Activated CD4-positive, alpha-beta T cell treated with anti-CD3 and anti-CD28 coated beads, Interleukin-2, amount 50 U/mL, for 4 hours (primary cell): Measurements from ENCODE around the gene ATP13A1.
"Not testable (repeated sequence)": the region's sequence is repeated elsewhere in the genome, so short reads cannot be mapped to it uniquely, and the experiment has no call there.

Experiments used
- DNase-seq, 2 experiments: peaks; one replicate each; pipeline ENCODE4 v3.0.0-alpha.2; 2020

ATP13A1 gene

GRCh38 chr19:19663256-19664120 is at the start of gene ATP13A1:
Gene ATP13A1, minus strand, starts transcription at chr19:19663676. Its CDS starts 10 bp downstream, at chr19:19663666.
- DNase-seq, result peak; percentile 92 to 95

DNA sequence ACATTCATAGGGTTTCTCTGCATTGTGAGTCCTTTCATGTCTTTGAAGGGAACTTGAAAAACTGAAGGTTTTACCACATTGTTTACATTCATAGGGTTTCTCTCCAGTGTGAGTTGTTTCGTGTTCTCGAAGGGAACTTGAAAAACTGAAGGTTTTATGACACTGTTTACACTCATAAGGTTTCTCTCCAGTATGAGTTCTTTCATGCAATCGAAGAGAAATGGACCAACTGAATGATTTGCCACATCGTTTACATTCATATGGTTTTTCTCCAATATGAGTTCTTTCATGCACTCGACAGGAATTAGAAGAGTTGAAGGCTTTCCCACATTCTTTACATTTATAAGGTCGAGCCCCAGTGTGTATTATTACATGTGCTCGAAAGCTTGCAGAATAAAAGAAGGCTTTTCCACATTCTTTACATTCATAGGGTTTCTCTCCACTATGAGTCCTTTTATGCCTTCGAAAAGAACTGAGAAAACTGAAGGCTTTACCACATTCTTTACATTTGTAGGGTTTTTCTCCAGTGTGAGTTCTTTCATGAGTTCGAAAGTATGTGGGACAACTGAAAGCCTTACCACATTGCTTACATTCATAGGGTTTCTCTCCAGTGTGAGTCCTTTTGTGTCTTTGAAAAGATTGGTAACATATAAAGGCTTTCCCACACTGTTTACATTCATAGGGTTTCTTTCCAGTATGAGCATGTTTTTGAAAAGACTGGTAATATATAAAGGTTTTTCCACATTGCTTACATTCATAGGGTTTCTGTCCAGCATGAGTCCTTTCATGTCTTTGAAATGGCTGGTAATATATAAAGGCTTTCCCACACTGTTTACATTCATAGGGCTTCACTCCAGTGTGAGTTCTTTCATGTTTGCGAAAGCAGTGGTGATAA is 48.7 kb upstream of the ATP13A1 start:
- no peak for DNase-seq

- DNase-seq, result no peak
Measured at GRCh38 chr19:19711306-19711933, 47.9 kb upstream of the ATP13A1 start.

GRCh38 chr19:19710506-19710905 is 47.0 kb upstream of the ATP13A1 start:
- no peak for DNase-seq

DNA sequence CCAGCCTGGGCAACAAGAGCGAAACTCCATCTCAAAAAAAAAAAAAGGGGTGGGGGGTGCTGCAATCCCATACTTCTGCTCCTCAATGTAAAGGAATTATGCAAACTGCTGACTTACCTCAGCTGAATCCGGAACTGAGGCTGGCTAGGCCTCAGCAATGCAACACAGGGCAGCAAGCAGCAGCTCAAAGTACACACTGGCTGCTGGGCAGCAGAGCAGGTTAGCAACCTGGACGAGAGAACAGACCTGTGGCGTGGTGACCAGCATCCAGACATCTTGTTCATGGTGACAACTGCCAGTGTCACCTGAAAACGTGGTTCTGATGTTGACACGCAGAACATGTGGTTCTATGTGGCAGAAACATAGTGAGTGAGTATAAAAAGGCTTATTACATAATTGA is 41.4 kb upstream of the ATP13A1 start:
- no peak for DNase-seq

GRCh38 chr19:19700493-19700892 is 37.0 kb upstream of the ATP13A1 start:
- DNase-seq, result not testable (repeated sequence)

- no peak for DNase-seq
Measured at GRCh38 chr19:19697589-19697988, 34.1 kb upstream of the ATP13A1 start.

GRCh38 chr19:19696386-19696785 is 32.9 kb upstream of the ATP13A1 start:
- DNase-seq, result no peak

DNA sequence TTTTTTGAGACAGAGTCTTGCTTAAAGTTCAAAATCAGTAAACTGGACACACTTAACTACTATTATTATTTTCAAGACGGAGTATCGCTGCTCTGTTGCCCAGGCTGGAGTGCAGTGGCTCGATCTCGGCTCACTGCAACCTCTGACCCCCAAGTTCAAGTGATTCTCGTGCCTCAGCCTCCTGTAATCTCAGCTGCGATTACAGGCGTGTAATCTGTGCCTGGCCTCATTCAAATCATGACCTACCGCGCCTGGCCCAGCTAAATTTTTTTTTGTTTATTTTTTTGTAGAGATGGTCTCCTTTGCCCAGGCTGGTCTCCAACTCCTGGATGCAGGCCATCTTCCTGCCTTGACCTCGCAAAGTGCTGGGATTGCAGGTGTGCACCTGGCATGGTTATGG is 28.2 kb upstream of the ATP13A1 start:
- no peak for DNase-seq

- DNase-seq, result not testable (repeated sequence)
Measured at GRCh38 chr19:19689023-19689422, 25.5 kb upstream of the ATP13A1 start.

GRCh38 chr19:19687090-19687489 is 23.6 kb upstream of the ATP13A1 start:
- DNase-seq, result no peak

DNA sequence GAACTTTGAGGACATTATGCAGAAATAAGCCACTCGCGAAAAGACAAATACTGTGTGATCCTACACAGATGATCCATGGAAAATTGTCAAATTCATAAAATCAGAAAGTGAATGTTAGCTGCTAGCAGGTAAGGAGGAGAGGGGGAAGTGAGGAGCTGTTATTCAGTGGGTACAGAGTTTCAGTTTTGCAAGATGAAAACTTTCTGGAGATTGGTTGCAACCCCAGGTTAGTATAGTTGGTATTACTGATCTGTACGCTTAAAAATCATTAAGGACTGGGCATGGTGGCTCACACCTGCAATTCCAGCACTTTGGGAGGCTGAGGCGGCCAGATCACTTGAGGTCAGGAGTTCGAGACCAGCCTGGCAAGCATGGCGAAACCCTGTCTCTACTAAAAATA is 23.1 kb upstream of the ATP13A1 start:
- DNase-seq, result no peak

GRCh38 chr19:19686119-19686518 is 22.6 kb upstream of the ATP13A1 start:
- DNase-seq, result not testable (repeated sequence)

DNA sequence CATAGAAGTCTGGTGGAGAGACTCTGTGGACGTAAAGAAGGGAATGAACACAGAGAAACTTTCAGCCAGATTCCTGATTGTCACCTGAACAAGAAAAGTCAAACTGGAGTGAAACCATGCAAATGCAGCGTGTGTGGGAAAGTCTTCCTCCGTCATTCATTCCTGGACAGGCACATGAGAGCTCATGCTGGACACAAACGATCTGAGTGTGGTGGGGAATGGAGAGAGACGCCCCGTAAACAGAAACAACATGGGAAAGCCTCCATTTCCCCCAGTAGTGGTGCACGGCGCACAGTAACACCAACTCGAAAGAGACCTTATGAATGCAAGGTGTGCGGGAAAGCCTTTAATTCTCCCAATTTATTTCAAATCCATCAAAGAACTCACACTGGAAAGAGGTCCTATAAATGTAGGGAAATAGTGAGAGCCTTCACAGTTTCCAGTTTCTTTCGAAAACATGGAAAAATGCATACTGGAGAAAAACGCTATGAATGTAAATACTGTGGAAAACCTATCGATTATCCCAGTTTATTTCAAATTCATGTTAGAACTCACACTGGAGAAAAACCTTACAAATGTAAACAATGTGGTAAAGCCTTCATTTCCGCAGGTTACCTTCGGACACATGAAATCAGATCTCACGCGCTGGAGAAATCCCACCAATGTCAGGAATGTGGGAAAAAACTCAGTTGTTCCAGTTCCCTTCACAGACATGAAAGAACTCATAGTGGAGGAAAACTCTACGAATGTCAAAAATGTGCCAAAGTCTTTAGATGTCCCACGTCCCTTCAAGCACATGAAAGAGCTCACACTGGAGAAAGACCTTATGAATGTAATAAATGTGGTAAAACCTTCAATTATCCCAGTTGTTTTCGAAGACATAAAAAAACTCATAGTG is 15.9 kb upstream of the ATP13A1 start:
- no peak for DNase-seq

DNA sequence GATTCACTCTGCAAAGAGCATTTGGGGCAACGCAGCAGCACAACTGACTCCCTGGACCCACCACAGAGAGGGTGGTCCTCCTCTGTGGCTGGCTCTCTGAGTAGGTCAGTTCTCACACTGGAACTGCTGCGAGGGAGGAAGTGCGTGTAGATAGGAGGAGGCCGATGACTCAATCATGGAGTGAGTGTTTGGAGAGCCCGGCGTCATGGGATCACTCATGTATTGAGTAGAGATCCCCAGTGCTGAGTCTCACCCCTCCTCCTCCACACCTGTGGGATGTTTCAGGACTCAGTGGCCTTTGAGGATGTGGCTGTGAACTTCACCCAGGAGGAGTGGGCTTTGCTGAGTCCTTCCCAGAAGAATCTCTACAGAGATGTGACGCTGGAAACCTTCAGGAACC is 14.1 kb upstream of the ATP13A1 start:
- DNase-seq, result no peak

DNA sequence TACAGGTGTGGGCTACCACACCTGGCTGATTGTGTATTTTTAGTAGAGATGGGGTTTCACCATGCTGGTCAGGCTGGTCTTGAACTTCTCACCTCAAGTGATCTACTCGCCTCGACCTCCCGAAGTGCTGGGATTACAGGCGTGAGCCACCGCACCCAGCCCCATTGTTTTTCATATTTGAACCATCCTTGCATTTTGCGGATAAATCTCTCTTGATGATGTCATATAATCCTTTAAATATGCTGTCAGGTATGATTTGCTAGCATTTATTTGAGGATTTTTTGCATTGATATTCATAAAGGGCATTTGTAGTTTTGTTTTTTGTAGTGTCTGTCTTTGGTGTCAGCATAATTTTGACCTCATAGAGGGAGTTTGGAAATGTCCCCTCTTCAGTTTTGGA is 10.8 kb upstream of the ATP13A1 start:
- no peak for DNase-seq

DNA sequence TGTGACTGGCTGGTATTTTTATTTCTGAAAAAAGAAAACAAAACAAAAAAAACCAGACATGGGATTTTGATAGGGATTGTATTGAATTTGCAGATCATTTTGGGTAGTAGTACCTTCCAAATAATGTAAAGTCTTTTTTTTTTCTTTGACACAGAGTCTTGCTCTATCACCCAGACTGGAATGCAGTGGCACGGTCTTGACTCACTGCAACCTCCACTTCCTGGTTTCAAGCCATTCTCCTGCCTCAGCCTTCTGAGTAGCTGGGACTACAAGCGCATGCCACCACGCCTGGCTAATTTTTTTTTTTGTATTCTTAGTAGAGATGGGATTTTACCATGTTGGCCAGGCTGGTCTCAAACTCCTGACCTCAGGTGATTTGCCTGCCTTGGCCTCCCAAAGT is 9.3 kb upstream of the ATP13A1 start:
- no peak for DNase-seq

DNA sequence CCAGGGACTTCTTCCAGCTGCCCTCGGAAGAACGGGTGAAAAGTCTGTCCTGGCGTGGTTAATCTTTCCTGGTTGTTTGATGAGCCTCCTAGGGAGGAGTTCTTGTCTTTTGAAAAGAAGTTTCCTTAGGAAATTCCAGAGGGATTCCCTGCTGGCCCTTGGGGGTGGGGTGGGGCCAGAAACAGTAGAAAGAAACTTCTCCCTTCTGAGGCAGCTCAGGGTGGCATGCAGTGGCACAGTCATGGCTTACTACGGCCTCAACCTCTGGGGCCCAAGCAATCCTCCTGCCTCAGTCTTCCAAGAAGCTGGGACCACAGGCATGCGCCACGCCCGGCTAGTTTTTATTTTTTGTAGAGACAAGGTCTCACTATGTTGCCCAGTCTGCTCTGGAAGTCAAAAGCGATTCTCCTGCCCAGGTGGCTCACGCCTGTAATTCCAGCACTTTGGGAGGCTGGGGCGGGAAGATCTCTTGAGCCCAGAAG is 6.6 kb upstream of the ATP13A1 start:
- no peak for DNase-seq

- peak; percentile 89 to 90 for DNase-seq
Measured at GRCh38 chr19:19668230-19669012, 4.9 kb upstream of the ATP13A1 start, which contains the start of gene ZNF101. Gene ZNF101, plus strand, starts transcription at chr19:19668839. Its CDS starts 125 bp downstream, at chr19:19668964.

DNA sequence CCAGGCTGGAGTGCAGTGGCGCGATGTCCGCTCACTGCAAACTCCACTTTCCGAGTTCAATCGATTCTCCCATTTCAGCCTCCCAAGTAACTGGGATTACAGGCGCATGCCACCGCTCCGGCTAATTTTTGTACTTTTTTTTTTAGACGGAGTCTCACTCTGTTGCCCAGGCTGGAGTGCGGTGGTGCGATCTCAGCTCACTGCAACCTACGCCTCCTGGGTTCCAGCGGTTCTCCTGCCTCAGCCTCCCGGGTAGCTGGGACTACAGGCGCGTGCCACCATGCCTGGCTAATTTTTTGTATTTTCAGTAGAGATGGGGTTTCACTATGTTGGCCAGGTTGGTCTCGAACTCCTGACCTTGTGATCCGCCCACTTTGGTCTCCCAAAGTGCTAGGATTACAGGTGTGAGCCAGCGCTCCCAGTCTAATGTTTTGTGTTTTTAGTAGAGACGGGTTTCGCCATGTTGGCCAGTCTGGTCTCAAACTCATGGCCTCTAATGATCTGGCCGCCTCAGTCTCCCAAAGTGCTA is 2.0 kb upstream of the ATP13A1 start:
- not testable (repeated sequence) for DNase-seq

GRCh38 chr19:19662871-19663255 is 613 bp downstream of the ATP13A1 start:
- DNase-seq, result no peak
